ENCODE results near the gene ABL1.
A peak's percentile ranks its signal among the peaks of the same experiment; 100 is the strongest.
"Not testable (repeated sequence)": the region's sequence is repeated elsewhere in the genome, so short reads cannot be mapped to it uniquely, and the experiment has no call there.

Gene ABL1

GRCh38 chr9:130834371-130835336 is at the start of gene ABL1:
Gene ABL1 (plus strand): TSS chr9:130835254. CDS start chr9:130835447, 193 bp downstream.
- DNase-seq (ENCODE audit: low read depth in 2 of 2) = peak; percentile 25 to 65

GRCh38 chr9:130785940-130786508 is 49.0 kb upstream of the ABL1 start:
- DNase-seq (ENCODE audit: low read depth in 2 of 2) = no peak

- no peak for DNase-seq (ENCODE audit: low read depth in 2 of 2)
Observed at GRCh38 chr9:130786526-130786925, 48.5 kb upstream of the ABL1 start.

GRCh38 chr9:130789747-130790672 is 45.0 kb upstream of the ABL1 start:
- DNase-seq (ENCODE audit: low read depth in 2 of 2) = no peak

GRCh38 chr9:130791303-130791894 is 43.7 kb upstream of the ABL1 start:
- no peak for DNase-seq (ENCODE audit: low read depth in 2 of 2)

GRCh38 chr9:130793589-130793988 is 41.5 kb upstream of the ABL1 start:
- no peak for DNase-seq (ENCODE audit: low read depth in 2 of 2)

GRCh38 chr9:130794021-130794420 is 41.0 kb upstream of the ABL1 start:
- DNase-seq (ENCODE audit: low read depth in 2 of 2) = not testable (repeated sequence)

GRCh38 chr9:130794423-130794822 is 40.6 kb upstream of the ABL1 start:
- DNase-seq (ENCODE audit: low read depth in 2 of 2) = not testable (repeated sequence)

- no peak for DNase-seq (ENCODE audit: low read depth in 2 of 2)
Observed at GRCh38 chr9:130794923-130795495, 40.0 kb upstream of the ABL1 start.

GRCh38 chr9:130803116-130803515 is 31.9 kb upstream of the ABL1 start:
- DNase-seq (ENCODE audit: low read depth in 2 of 2) = not testable (repeated sequence)

GRCh38 chr9:130805510-130806326 is 29.3 kb upstream of the ABL1 start:
- DNase-seq (ENCODE audit: low read depth in 2 of 2) = no peak

GRCh38 chr9:130806327-130806716 is 28.7 kb upstream of the ABL1 start:
- no peak for DNase-seq (ENCODE audit: low read depth in 2 of 2)

- DNase-seq (ENCODE audit: low read depth in 2 of 2) = no peak
Observed at GRCh38 chr9:130810609-130811136, 24.4 kb upstream of the ABL1 start.

GRCh38 chr9:130815242-130815808 is 19.7 kb upstream of the ABL1 start:
- no peak for DNase-seq (ENCODE audit: low read depth in 2 of 2)

GRCh38 chr9:130817914-130818313 is 17.1 kb upstream of the ABL1 start:
- DNase-seq (ENCODE audit: low read depth in 2 of 2) = no peak

GRCh38 chr9:130820135-130820738 is 14.8 kb upstream of the ABL1 start:
- no peak for DNase-seq (ENCODE audit: low read depth in 2 of 2)

GRCh38 chr9:130823435-130823834 is 11.6 kb upstream of the ABL1 start:
- no peak for DNase-seq (ENCODE audit: low read depth in 2 of 2)

- no peak for DNase-seq (ENCODE audit: low read depth in 2 of 2)
Observed at GRCh38 chr9:130824079-130824478, 11.0 kb upstream of the ABL1 start.

- DNase-seq (ENCODE audit: low read depth in 2 of 2) = no peak
Observed at GRCh38 chr9:130824643-130825350, 10.3 kb upstream of the ABL1 start.

Measured in stimulated activated CD4-positive, alpha-beta T cell treated with anti-CD3 and anti-CD28 coated beads, Interleukin-12 subunit alpha, Interleukin-12 subunit beta, amount 100 ng/mL, for 24 hours (primary cell).